NCI-H2196 treated with DMSO at 0.1 percent for 48 hours (cell line): ENCODE results near the gene DUSP28.

Source experiments
- DNase-seq: peaks from one replicate; lab custom pipeline; 2025; ENCODE audit not compliant: unreplicated experiment; lab: John Stamatoyannopoulos, UW

The DUSP28 gene

DNA sequence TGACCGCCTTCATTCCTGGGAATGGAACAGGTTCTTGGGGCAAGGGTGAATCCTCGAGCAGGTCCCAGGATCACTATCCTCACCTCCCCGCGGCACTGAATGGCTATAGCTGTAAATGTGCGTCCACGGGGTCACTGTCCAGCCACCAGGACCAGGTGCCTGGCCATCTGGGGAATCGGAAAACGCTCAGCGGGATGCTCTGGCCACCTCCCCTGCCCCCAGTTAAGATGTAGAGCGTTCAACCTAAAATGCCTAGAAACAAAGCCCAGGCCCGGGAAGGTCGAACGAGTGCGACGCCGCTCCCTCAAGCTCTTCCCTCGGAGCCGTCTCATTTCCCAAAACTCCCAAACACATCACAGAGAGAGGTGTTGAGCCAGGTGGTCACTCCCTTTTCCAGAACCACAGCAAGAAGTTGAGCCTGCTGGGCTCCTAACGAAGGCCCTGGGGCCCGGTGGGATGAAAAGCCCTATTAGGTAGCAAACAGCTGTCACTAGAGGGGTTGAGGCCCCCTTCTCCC, 25.6 kb downstream of the DUSP28 start:
- no peak for DNase-seq

DNA sequence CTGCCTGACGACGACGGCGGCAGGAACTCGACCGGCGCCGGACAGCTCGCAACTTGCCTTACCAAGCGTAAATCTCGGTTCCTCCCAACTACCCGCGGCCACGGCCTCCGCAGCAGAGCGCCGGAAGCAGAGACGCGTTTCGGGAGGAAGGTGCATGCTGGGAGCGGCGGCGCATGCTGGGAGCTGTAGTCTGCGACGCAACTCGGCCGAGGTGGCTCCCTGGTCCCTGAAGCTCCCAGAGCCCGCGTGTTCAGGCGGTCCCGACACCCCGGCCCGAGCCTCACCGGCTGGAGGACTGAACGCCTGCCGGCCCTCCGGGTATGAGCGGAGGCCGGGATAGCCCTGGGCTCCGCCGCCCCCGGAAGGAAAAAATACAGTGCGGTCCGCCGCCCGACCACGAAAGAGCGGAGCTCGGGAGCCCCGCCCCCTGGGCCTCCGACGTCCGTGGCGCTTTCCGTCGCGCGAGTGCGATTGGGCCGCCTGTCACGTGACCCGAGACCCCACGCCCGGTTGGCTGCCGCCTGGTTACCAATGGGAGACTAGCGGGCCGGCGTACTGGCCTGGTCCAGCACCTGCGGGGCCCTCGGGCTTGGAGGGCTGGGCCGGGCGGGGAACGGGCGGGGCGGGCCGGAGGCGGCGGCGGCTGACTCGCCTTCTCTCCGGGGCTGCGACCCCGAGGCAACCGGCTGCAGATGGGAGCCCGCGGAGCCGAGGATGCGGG, 26.2 kb downstream of the DUSP28 start, which contains the start of gene CAPN10:
TSS of gene CAPN10 (plus strand) at position 537 of the 721 bp plus-strand sequence. CDS start at position 715, 178 bp downstream.
- peak; percentile 95 for DNase-seq

DNA sequence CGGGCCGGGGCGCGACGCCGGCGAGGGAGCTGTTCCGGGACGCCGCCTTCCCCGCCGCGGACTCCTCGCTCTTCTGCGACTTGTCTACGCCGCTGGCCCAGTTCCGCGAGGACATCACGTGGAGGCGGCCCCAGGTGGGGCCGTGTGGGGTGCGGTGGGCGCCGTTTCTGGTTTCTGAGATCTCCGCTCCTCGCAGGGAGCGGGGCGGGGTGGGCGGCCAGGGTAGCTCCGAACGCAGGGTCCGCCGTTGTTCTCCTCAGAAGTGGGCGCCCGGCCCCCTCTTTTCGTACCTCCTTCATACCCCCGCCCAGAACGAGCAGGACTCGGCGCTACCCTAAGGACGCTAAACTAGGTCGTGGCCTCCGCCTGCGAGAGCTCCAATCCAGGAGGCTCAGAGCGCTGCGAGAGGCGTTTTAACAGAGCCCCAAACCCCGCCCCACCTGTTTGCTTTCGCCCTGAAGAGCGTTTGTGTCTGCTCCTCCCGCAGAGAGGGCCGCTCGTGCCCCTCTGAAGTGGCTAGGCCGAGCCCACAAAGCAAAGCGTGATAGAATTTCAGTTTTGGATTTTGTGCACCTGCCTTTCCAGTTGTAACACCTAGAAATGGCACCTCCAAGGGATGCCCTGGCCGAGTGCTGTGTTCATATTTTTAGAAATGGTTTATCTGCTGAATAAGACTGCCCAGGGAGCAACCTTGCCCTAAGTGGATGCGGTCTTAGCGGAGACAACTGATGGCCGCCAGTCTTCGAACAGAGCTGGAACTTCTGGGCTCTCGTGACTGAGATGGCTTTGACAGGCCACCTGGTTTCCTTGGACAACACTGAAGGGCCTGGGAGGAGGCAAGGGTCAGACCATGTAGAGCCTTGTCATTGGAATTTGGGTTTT, 27.0 kb downstream of the DUSP28 start:
- peak; percentile 21 for DNase-seq

DNA sequence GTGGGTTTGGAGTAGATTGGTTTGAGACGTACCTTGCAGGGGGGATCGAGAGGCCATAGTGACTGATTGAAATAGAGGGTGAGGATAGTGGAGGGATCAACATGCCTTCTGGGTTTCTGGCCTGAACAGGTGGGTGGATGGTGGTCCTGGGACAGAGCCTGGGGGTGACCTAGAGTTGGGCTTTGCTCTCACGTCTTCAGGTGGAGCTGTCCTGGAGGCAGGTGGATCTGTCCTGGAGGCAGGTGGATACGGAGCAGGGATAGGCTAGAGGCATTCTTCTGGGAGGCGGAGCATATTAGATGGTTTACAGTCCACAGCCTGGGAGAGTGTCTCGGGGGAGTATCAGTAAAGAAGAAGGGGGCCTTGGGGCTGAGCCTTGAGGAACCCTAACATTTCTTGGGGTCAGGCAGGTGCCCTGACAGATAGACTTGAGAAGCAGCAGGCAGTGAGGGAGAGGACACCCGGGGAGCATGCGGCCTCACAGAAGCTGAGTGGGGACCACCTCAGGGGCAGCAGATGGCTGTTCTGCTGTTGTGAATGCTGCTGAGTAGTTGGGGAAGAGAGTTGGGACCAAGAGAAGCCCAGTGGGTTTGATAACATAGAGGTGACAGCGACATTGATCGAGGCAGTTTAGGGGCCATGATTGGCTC, 28.0 kb downstream of the DUSP28 start:
- no peak for DNase-seq

DNA sequence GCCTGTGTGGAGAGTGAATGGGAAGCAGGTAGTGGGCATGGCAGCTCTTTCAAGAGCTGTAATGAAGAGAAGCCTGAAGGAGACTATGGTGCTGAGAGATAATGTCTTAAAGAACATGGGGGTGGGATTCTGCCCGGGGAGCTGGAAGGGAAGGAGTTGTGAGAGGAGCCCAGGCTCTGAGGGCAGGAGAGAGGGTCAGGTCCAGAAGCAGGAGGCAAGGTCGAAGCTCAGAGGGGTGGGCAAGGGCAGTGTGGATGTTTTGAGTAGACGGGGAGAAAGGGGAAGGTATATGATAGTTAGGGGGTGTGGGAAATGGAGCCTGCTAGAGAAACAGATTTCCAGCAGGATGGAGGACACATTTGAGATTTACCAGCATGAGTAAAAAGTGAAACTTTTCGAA, 28.5 kb downstream of the DUSP28 start:
- DNase-seq: no peak

DNA sequence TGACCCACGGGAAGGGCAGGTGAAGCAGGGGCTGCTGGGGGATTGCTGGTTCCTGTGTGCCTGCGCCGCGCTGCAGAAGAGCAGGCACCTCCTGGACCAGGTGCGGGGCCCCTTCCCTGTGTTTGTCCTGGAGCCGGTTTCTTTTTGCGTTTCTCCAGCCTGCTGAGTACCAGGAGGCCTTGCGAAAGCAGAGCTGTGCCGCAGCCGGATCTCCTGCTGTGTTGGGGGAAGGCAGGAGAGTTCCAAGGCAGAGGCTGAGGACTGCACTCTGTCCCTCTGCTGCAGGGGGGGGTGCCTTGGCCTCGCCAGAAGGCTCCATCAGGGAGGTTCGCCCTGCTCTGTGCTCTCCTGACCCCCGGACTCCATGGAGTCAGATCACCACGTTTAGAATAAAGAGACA, 29.2 kb downstream of the DUSP28 start:
- DNase-seq: no peak

DNA sequence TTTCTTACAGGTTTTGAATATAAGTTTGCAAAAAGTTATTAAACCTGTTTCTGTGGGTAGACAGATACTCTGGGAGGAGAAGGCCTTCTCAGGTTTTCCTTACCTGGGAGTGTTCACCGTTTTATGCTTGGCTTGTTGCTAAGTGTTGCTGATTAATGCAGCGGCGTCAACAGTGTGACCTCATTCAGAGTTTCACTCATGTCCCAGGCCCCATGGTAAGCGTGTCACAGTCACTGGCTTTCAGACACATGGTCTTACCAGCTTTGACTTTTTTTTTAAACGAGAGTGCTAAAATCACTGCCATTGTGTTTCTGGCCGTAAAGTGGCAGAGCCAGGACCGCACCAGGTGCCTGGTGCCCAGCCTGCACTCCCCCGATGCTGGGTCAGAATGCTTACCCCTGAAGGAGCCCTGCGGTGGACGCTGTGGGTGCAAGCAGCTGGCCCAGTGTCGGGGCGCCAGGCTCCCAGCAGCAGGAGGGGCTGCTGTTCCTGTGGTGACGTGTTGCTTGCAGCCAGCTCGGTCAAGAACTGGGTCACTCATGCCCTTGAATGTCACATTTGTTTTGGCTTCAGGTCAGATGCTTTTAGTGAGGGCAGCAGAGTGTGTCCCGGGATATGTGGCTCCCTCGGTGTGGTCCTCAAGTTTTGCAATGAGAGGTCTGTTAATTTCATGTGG, 29.8 kb downstream of the DUSP28 start:
- no peak for DNase-seq

DNA sequence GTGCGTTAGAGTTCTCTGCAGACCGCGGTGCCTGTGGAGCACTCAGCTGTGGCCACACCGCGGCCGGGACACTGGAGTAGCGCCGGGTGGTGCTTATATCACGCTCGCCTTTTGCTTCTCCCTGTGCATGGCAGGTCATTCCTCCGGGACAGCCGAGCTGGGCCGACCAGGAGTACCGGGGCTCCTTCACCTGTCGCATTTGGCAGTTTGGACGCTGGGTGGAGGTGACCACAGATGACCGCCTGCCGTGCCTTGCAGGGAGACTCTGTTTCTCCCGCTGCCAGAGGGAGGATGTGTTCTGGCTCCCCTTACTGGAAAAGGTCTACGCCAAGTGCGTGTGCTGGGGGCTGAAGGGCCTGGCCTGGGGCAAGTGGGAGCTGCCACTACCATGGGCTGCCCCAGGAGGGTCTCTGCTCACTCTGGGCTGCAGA, 30.5 kb downstream of the DUSP28 start:
- DNase-seq: no peak

DNA sequence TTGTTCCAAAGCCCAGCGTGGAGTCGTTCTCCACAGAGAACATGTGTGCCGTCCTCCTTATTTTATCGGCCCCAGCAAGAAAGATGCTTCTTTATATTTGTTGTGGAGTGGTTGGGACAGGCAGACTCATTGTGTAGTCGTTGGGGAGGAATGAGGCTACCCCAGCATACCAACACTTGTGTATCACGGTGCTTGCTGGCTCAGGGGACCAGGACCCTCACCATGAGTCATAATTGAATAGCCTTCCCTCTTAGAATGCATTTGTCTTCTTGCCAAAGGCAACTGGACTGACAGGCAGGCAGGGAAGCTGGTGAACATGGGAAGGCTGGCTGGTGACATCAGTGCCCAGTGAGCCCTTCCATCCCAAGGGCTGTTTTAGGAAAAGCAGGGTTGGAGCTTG, 31.1 kb downstream of the DUSP28 start:
- DNase-seq: no peak

DNA sequence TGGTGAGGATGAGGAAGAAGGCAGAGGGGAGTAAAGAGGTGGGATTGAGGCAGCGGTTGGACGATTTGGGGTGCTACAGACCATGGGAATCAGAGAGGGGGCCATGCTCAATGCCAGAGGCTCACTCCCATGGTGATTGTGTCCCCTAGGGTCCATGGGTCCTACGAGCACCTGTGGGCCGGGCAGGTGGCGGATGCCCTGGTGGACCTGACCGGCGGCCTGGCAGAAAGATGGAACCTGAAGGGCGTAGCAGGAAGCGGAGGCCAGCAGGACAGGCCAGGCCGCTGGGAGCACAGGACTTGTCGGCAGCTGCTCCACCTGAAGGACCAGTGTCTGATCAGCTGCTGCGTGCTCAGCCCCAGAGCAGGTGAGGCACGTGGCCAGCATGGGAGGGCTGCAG, 31.6 kb downstream of the DUSP28 start:
- no peak for DNase-seq

DNA sequence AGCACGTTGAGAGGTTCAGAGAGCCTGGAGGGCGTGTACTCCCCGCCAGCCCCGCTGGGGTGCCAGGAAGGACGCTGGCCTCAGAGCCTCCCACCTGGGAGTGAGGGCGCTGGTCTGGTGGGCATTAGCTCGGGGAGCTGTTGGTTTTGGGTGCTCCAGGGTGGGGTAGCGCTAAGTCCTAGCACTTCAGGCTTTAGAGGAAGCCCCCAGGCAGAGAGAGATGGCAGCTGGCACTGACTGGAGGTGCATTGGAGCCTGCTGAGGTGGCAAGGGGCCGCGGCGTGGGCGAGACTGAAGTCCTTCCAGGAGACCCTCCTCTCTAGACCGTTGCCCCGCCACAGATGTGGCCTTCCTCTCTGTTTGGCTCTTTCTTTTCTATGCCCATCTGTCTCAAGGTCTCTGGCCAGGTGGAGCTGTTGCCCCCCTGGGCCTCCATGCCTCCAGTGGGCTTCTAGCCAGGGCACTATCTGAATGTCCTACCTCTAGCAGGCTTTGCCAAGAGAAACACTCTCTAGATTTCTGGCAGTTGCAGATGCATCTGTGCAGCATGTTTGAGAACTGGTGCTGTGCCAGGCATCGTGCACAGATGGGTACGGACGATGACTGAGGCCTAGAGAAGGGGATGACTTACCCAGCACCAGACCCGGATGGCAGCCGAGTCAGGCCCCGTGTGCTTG, 33.0 kb downstream of the DUSP28 start:
- no peak for DNase-seq

DNA sequence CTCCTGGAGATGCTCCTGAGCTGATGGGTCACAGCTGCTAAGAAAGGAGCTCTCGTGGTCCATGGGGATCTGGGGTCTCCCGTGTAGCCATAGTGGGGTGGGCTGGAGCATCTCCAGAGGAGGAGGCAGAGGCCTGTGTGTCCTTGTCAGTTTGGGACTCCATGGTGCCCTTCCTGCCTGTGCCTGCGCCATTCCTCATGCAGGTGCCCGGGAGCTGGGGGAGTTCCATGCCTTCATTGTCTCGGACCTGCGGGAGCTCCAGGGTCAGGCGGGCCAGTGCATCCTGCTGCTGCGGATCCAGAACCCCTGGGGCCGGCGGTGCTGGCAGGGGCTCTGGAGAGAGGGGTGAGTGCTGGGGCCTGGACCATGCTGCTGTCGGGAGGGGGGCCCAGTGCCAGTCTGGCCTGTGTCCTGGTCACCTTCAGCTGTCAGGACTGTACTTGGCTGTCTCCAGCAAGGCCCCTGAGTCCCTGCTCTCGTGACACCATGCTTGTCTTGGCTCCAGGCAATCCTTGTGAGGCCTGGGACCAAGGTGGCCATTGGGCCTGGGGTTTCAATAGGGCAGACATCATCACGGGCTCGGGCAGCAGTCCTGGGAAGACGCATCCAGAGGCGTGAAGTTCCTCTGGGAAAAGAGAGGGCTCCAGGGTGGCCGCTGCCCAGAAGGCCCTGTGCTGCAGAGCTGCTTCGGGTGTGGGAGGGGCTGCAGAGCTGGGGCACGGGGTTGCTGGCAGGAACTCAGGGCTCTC, 33.7 kb downstream of the DUSP28 start:
- no peak for DNase-seq

DNA sequence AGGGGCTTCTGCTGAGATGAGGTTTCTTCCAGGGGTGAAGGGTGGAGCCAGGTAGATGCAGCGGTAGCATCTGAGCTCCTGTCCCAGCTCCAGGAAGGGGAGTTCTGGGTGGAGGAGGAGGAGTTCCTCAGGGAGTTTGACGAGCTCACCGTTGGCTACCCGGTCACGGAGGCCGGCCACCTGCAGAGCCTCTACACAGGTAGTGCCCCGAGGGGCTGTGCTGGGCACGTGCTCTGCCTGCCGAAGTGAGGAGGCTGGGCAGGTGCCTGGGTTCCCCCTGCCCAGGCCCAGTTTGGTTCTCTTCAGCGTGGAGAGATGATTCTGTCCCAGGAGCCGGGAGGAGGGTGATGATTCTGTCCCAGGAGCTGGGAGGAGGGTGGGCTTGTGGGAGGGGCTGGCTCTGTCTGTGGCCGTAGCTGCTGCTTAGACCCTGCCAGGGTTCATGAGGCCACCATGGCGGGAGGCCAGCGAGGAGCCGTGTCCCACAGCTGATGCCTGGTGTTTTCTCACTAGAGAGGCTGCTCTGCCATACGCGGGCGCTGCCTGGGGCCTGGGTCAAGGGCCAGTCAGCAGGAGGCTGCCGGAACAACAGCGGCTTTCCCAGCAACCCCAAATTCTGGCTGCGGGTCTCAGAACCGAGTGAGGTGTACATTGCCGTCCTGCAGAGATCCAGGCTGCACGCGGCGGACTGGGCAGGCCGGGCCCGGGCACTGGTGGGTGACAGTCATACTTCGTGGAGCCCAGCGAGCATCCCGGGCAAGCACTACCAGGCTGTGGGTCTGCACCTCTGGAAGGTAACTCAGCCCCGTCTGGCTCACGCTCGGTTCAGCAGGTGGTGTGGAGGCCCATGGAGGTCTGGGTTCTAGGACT, 34.6 kb downstream of the DUSP28 start:
- DNase-seq: no peak

DNA sequence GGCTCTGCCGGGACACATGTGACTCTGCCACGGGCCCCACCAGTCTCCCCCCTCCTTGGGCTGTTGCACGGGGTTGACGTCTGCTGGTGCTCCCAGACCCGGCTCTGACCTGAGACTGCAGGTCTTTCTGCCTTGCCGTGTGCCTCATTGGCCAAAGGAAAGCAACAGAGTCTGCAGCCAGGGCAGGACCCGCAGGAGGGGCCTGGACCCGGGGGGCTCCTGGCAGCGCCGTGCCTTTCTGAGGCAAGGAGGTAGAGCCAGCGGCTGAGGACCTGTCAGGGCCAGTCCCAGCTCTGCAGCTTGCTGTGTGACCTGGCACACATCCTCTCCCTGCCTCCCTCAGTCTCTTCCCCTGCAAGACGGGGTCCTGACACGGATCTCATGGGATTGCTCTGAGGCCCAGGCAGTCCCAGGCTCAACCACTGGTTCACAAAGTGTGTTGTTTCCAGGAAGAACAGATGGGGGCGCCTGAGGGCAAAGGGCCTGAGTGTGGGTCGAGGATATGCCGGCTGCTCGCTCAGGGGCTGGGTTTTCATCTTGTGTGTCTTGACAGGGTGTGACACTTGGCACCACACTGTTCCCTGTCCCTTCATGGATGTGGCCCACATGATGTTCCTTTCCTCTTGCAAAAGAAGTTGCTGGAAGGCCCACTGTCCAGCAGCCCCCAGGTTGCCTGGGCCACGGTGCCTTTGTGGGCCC, 35.4 kb downstream of the DUSP28 start:
- DNase-seq: no peak

DNA sequence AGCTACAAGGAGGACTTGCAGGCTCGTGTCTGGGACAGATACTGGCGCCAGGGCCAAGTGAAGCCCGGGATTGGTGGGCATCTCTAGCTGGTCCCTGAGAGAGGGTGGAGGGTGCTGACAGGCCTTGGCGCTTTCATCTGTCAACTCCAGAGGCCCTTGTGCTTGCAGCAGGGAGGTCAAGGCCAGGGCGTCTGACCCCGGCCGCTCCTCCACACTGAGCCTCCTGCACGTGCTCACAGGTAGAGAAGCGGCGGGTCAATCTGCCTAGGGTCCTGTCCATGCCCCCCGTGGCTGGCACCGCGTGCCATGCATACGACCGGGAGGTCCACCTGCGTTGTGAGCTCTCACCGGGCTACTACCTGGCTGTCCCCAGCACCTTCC, 35.9 kb downstream of the DUSP28 start:
- no peak for DNase-seq

DNA sequence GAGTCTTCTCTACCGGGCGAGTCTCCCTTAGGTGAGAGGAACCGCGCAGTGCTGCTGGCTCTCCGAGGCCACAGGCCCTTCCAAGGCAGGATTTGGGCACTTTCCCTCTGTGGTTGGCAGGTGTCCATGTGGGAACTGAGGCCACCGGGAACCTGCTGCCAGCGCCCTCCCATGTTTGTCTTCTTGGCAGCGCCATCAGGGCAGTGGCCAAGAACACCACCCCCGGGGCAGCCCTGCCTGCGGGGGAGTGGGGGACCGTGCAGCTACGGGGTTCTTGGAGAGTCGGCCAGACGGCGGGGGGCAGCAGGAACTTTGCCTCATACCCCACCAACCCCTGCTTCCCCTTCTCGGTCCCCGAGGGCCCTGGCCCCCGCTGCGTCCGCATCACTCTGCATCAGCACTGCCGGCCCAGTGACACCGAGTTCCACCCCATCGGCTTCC, 36.4 kb downstream of the DUSP28 start:
- no peak for DNase-seq

DNA sequence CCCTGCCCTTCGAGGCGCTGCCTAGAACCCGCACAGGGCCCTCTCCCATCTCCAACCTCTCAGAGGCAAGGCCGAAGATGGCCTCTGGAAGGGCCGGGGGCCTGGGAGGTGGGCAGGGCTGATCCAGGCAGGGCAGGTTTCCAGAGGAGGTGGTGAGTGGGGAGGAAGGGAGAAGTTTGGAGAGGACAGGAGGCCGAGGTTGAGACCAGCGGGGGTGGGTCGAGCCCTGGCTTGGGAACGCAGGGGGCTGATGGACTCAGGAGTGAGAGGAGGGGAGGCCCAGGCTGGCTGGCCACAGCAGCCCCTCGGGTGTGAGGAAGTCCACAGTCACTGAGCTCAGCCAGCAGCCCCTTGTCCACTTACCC, 36.9 kb downstream of the DUSP28 start:
- no peak for DNase-seq
